Body of pancreas (tissue), 4 donors: Measurements from ENCODE around the gene APPL2. TPM values are rescaled to one million over a fixed set of nuclear protein-coding genes. Genes with fewer than 3 reads are reported as not detected.

Source experiments
- ATAC-seq: fragments of 150-250 bp; one replicate; pipeline ENCODE4 v1.9.1; 2016
- DNase-seq, 4 donors: peaks; one replicate each; pipeline ENCODE4 v3.0.0-alpha.2; 2019
- H3K27ac ChIP-seq, 4 donors: fragments of 200-600 bp; sonication (generic); 1 replicate in 3 of 4; 2 replicates in 1 of 4; pipeline versions ENCODE4 v1.5.1 to v1.6.1; 2016 to 2019; ENCODE audit warnings: mild to moderate bottlenecking in 1 of 4, mixed read lengths in 1 of 4, moderate library complexity in 1 of 4
- H3K27me3 ChIP-seq, 2 donors: fragments of 200-600 bp; sonication (generic); one replicate each; pipeline ENCODE4 v1.6.0; 2016; ENCODE audit warnings: mild to moderate bottlenecking in 1 of 2
- H3K36me3 ChIP-seq, 2 donors: fragments of 200-600 bp; sonication (generic); replicated peaks in 1 of 2; 2 replicates each; pipeline ENCODE4 v1.5.1; 2016; ENCODE audit warnings: low read depth in 2 of 2; ENCODE audit not compliant: insufficient read depth in 1 of 2
- H3K4me1 ChIP-seq: fragments of 200-600 bp; sonication (generic); one replicate; pipeline ENCODE4 v1.6.0; 2016
- H3K4me3 ChIP-seq, 2 donors: fragments of 200-600 bp; sonication (generic); 1 replicate in 1 of 2; 2 replicates in 1 of 2; pipeline ENCODE4 v1.5.1; 2016 to 2019
- H3K9me3 ChIP-seq, 3 donors: fragments of 200-600 bp; sonication (generic); 1 replicate in 2 of 3; 2 replicates in 1 of 3; pipeline ENCODE4 v1.5.1; 2016
- CTCF ChIP-seq, 7 experiments: fragments of 450-650 bp in 4 of 7; fragments of 200-600 bp in 3 of 7; sonication (generic) in 3 of 7; IDR thresholded peaks; one replicate each; pipeline ENCODE4 v1.5.1; 2016 to 2019; ENCODE audit warnings: antibody characterized with exemption in 7 of 7
- POLR2A ChIP-seq, 3 donors: fragments of 450-650 bp; IDR thresholded peaks; one replicate each; pipeline ENCODE4 v1.6.1; 2016; ENCODE audit warnings: antibody characterized with exemption in 3 of 3, mild to moderate bottlenecking in 2 of 3
- WGBS, 2 donors: methylation state at CpG; one replicate each; pipeline ENCODE4 v1.1.5; 2017; 5-methylcytosine and 5-hydroxymethylcytosine counted together
- intact Hi-C: fragments of 100-400 bp; cut with DNase I; formaldehyde crosslinking; loops from one replicate; pipeline ENCODE4 v1.15.1; 2023
- total RNA-seq, 2 donors: library from RNA; depleted of rRNA; stranded (reverse); fragments of >200 nt; gene quantifications; one replicate each; pipeline ENCODE4 v1.1.0, GENCODE V29; 2016

The APPL2 gene
- total RNA-seq, 2 donors from 2014 or later = 32.4 to 32.6 TPM

- TF ChIP-seq POLR2A (IDR thresholded peaks at IDR 0.05) (no peak), CTCF (IDR thresholded peaks at IDR 0.05) (no peak)
- Histone ChIP-seq H3K27ac (no peak overlapping the region), H3K9me3 (no peaks in the 10 kb centered on the region), H3K27me3 (no peaks in the 10 kb centered on the region), H3K4me3 (no peak overlapping the region), H3K36me3 (peaks cover 0 to 2% of the 10 kb centered on the region in 2 donors), H3K4me1 (peaks cover 25% of the 10 kb centered on the region)
- DNase-seq (no peak), ATAC-seq (no peak)
- 75 to 86% methylated on average over 13 of the region's 13 CpGs for WGBS, 2 donors
- intact Hi-C loops = loop anchor here (10.0 kb wide), 1 partner anchor 122 kb away; no protein-coding TSS in a partner anchor
These were observed 13.1 kb downstream of the APPL2 start for GRCh38 chr12:105222726-105223351.

GRCh38 chr12:105222284-105222655 is 13.7 kb downstream of the APPL2 start:
- 70 to 71% methylated on average over 4 of the region's 4 CpGs for WGBS, 2 donors
- Histone ChIP-seq H3K36me3 (peaks cover 0 to under 1% of the 10 kb centered on the region in 2 donors), H3K27me3 (no peaks in the 10 kb centered on the region), H3K4me3 (no peak overlapping the region), H3K9me3 (no peaks in the 10 kb centered on the region), H3K4me1 (peaks cover 25% of the 10 kb centered on the region), H3K27ac (no peak overlapping the region)
- no peak for TF ChIP-seq CTCF (IDR thresholded peaks at IDR 0.05)
- no peak for TF ChIP-seq POLR2A (IDR thresholded peaks at IDR 0.05)
- ATAC-seq (no peak), DNase-seq (no peak)
- intact Hi-C loops = loop anchor here (10.0 kb wide), 1 partner anchor 123 kb away; no protein-coding TSS in a partner anchor

GRCh38 chr12:105221583-105222283 is 14.2 kb downstream of the APPL2 start:
- ATAC-seq (no peak), DNase-seq (peak in 2 of 4 donors; percentile 43 to 51)
- H3K36me3 ChIP-seq = peaks cover 0 to 3% of the 10 kb centered on the region in 2 donors
- WGBS, 2 donors = 81 to 85% methylated on average over 18 of the region's 19 CpGs
- H3K27ac ChIP-seq = no peak overlapping the region
- intact Hi-C loops = loop anchor here (10.0 kb wide), 1 partner anchor 123 kb away; no protein-coding TSS in a partner anchor
- H3K4me3 ChIP-seq = no peak overlapping the region
- H3K4me1 ChIP-seq = peaks cover 25% of the 10 kb centered on the region
- TF ChIP-seq POLR2A (IDR thresholded peaks at IDR 0.05) (no peak), CTCF (IDR thresholded peaks at IDR 0.05) (no peak)
- no peaks in the 10 kb centered on the region for H3K27me3 ChIP-seq
- no peaks in the 10 kb centered on the region for H3K9me3 ChIP-seq

- ATAC-seq (no peak), DNase-seq (no peak)
- H3K9me3 ChIP-seq = no peaks in the 10 kb centered on the region
- no peak overlapping the region for H3K4me3 ChIP-seq
- peaks cover 17% of the 10 kb centered on the region for H3K4me1 ChIP-seq
- no peak overlapping the region for H3K27ac ChIP-seq
- H3K27me3 ChIP-seq = no peaks in the 10 kb centered on the region
- intact Hi-C loops = loop anchor here (10.0 kb wide), 1 partner anchor 124 kb away; no protein-coding TSS in a partner anchor
- TF ChIP-seq CTCF (IDR thresholded peaks at IDR 0.05) (no peak), POLR2A (IDR thresholded peaks at IDR 0.05) (no peak)
- H3K36me3 ChIP-seq = peaks cover 0 to 6% of the 10 kb centered on the region in 2 donors
- 58 to 70% methylated on average over 3 of the region's 3 CpGs for WGBS, 2 donors
These were observed 15.1 kb downstream of the APPL2 start for GRCh38 chr12:105220929-105221290.
